CD14-positive monocyte (primary cell): ENCODE measurements around the gene SASH3. TPM values are rescaled to one million over a fixed set of nuclear protein-coding genes. Genes with fewer than 3 reads are reported as not detected.

ENCODE experiments used
- DNase-seq, 3 donors: peaks; one replicate each; pipeline ENCODE4 v3.0.0-alpha.2; 2011 to 2022
- H2AFZ ChIP-seq: 2 replicates; pipeline ENCODE4 v1.6.0; 2012; ENCODE audit warnings: mild to moderate bottlenecking, low read depth, low read length, inconsistent platforms; ENCODE audit not compliant: insufficient read depth, poor library complexity, severe bottlenecking
- H3K27ac ChIP-seq, 2 donors: 1 replicate in 1 of 2; 2 replicates in 1 of 2; pipeline ENCODE4 v1.5.1; 2012 to 2013; ENCODE audit warnings: low read length in 2 of 2, control low read depth in 1 of 2, inconsistent platforms in 1 of 2, low read depth in 1 of 2, mild to moderate bottlenecking in 1 of 2
- H3K27me3 ChIP-seq, 2 donors: one replicate each; pipeline versions ENCODE4 v1.6.0 to v1.6.1; 2011 to 2013; ENCODE audit warnings: low read length in 2 of 2; ENCODE audit not compliant: control insufficient read depth in 2 of 2, insufficient read depth in 2 of 2
- H3K36me3 ChIP-seq, 2 donors: replicated peaks in 1 of 2; 1 replicate in 1 of 2; 2 replicates in 1 of 2; pipeline versions ENCODE4 v1.5.1 to v1.6.1; 2012 to 2013; ENCODE audit warnings: low read length in 2 of 2, control low read depth in 1 of 2, inconsistent platforms in 1 of 2, mild to moderate bottlenecking in 1 of 2; ENCODE audit not compliant: insufficient read depth in 2 of 2, control insufficient read depth in 1 of 2
- H3K4me1 ChIP-seq, 2 donors: 1 replicate in 1 of 2; 2 replicates in 1 of 2; pipeline versions ENCODE4 v1.5.1 to v1.6.1; 2012 to 2013; ENCODE audit warnings: low read length in 2 of 2, control low read depth in 1 of 2, inconsistent platforms in 1 of 2, mild to moderate bottlenecking in 1 of 2, moderate library complexity in 1 of 2; ENCODE audit not compliant: insufficient read depth in 2 of 2, control insufficient read depth in 1 of 2
- H3K4me2 ChIP-seq: replicated peaks from 2 replicates; pipeline ENCODE3; 2012; ENCODE audit warnings: low read length, moderate library complexity, mild to moderate bottlenecking; ENCODE audit not compliant: poor library complexity, severe bottlenecking; ENCODE audit errors: extremely low read depth
- H3K4me3 ChIP-seq, 3 experiments: fragments of 200-600 bp in 1 of 3; sonication (generic) in 1 of 3; replicated peaks in 1 of 3; 1 replicate in 2 of 3; 2 replicates in 1 of 3; pipeline ENCODE4 v1.5.1; 2011 to 2013; ENCODE audit warnings: low read length in 3 of 3, mild to moderate bottlenecking in 3 of 3, control low read depth in 2 of 3, low read depth in 2 of 3, inconsistent platforms in 1 of 3, moderate library complexity in 1 of 3
- H3K79me2 ChIP-seq: 2 replicates; pipeline ENCODE4 v1.6.0; 2012; ENCODE audit warnings: mild to moderate bottlenecking, control low read depth, inconsistent platforms, low read length, moderate library complexity; ENCODE audit not compliant: insufficient read depth
- H3K9ac ChIP-seq: 2 replicates; pipeline ENCODE4 v1.6.0; 2017; ENCODE audit warnings: low read length, mild to moderate bottlenecking; ENCODE audit not compliant: insufficient read depth, poor library complexity, severe bottlenecking
- H3K9me3 ChIP-seq, 2 donors: replicated peaks in 1 of 2; 1 replicate in 1 of 2; 2 replicates in 1 of 2; pipeline versions ENCODE4 v1.5.1 to v1.6.1; 2012 to 2013; ENCODE audit warnings: low read length in 2 of 2, control low read depth in 1 of 2; ENCODE audit not compliant: control insufficient read depth in 1 of 2, insufficient read depth in 1 of 2
- H4K20me1 ChIP-seq: 2 replicates; pipeline ENCODE4 v1.6.0; 2012; ENCODE audit warnings: mild to moderate bottlenecking, low read length, control low read depth, moderate library complexity; ENCODE audit not compliant: insufficient read depth
- H3K27ac Mint-ChIP-seq, 7 donors: one replicate each; pipeline ENCODE4 v1.8.0; 2020; ENCODE audit warnings: mild to moderate bottlenecking in 7 of 7, mixed read lengths in 7 of 7, moderate library complexity in 6 of 7, inconsistent platforms in 2 of 7
- H3K27me3 Mint-ChIP-seq, 3 donors: one replicate each; pipeline ENCODE4 v1.8.0; 2021 to 2022; ENCODE audit warnings: low read depth in 3 of 3, mild to moderate bottlenecking in 3 of 3, mixed read lengths in 3 of 3, moderate library complexity in 3 of 3, inconsistent platforms in 1 of 3
- H3K36me3 Mint-ChIP-seq, 2 donors: one replicate each; pipeline ENCODE4 v1.8.0; 2020; ENCODE audit warnings: mixed read lengths in 2 of 2, inconsistent platforms in 1 of 2, mild to moderate bottlenecking in 1 of 2
- H3K4me1 Mint-ChIP-seq: one replicate; pipeline ENCODE4 v1.8.0; 2020; ENCODE audit warnings: mild to moderate bottlenecking, mixed read lengths
- H3K4me3 Mint-ChIP-seq, 2 donors: one replicate each; pipeline ENCODE4 v1.8.0; 2020; ENCODE audit warnings: mild to moderate bottlenecking in 2 of 2, mixed read lengths in 2 of 2, moderate library complexity in 1 of 2
- H3K9me3 Mint-ChIP-seq, 7 donors: one replicate each; pipeline ENCODE4 v1.8.0; 2020 to 2022; ENCODE audit warnings: mixed read lengths in 7 of 7, mild to moderate bottlenecking in 6 of 7, moderate library complexity in 6 of 7, inconsistent platforms in 2 of 7
- CTCF ChIP-seq: fragments of 200-600 bp; IDR thresholded peaks from one replicate; pipeline ENCODE4 v1.8.0; 2022; ENCODE audit warnings: antibody characterized with exemption, mild to moderate bottlenecking
- WGBS: methylation state at CpG from one replicate; pipeline ENCODE4 v1.1.5; 2013; ENCODE audit warnings: missing lambda C conversion rate; ENCODE audit not compliant: insufficient coverage; 5-methylcytosine and 5-hydroxymethylcytosine counted together
- intact Hi-C, 2 donors: fragments of 100-400 bp; cut with micrococcal nuclease; formaldehyde crosslinking; loops; one replicate each; pipeline versions ENCODE4 v1.15.0 to v1.15.1; 2023
- polyA plus RNA-seq, 3 donors: library from polyadenylated mRNA; depleted of rRNA in 1 of 3; unstranded in 2 of 3; stranded (reverse) in 1 of 3; fragments of 300-500 nt in 2 of 3; fragments of >200 nt in 1 of 3; fragmentation: Illumina TruSeq in 2 of 3; gene quantifications; 1 replicate in 2 of 3; 2 replicates in 1 of 3; pipeline ENCODE4 v1.2.3, GENCODE V29; 2012 to 2021

The SASH3 gene
- polyA plus RNA-seq, 3 donors, result 127 to 272 (median 179) TPM

GRCh38 chrX:129780441-129781105, 824 bp downstream of the SASH3 start:
- H3K4me3 Mint-ChIP-seq, result peak overlapping the region; percentile 95 to 96
- Histone ChIP-seq H3K79me2 (peaks cover 72% of the 10 kb centered on the region), H3K4me2 (peak overlapping the region; percentile 77), H3K9me3 (no peaks in the 10 kb centered on the region), H3K27ac (peak overlapping the region; percentile 83 to 96), H3K9ac (peak overlapping the region; percentile 78), H3K4me1 (peaks cover 77 to 80% of the 10 kb centered on the region in 2 donors), H4K20me1 (peaks cover 31% of the 10 kb centered on the region), H2AFZ (no peak overlapping the region), H3K36me3 (peaks cover 9 to 22% of the 10 kb centered on the region in 2 donors), H3K4me3 (peak overlapping the region; percentile 57 to 97 (median 67)), H3K27me3 (no peaks in the 10 kb centered on the region)
- DNase-seq, result no peak
- H3K27ac Mint-ChIP-seq, result peak overlapping the region; percentile 93 to 99 (median 96)
- WGBS, result no CpG with 5 or more reads among the region's 6 CpGs
- no peak for TF ChIP-seq CTCF
- H3K9me3 Mint-ChIP-seq, result peaks cover 0 to 6% (median 2%) of the 10 kb centered on the region in 7 donors
- peaks cover 0 to 14% (median 0%) of the 10 kb centered on the region in 3 donors for H3K27me3 Mint-ChIP-seq
- H3K36me3 Mint-ChIP-seq, result peaks cover 31 to 44% of the 10 kb centered on the region in 2 donors
- intact Hi-C loops, result loop anchor here in 1 of 2 donors (5.0 kb wide), 1 partner anchor 37 kb away; no protein-coding TSS in a partner anchor
- H3K4me1 Mint-ChIP-seq, result peaks cover 67% of the 10 kb centered on the region

GRCh38 chrX:129781134-129781672, 1.5 kb downstream of the SASH3 start:
- H3K9me3 ChIP-seq, result no peaks in the 10 kb centered on the region
- peaks cover 78% of the 10 kb centered on the region for H3K79me2 ChIP-seq
- no peaks in the 10 kb centered on the region for H3K27me3 ChIP-seq
- intact Hi-C loops, result loop anchor here in 1 of 2 donors (5.0 kb wide), 1 partner anchor 36 kb away; no protein-coding TSS in a partner anchor
- no peak for TF ChIP-seq CTCF
- Mint-ChIP-seq H3K27ac (peak overlapping the region; percentile 93 to 99 (median 96)), H3K9me3 (peaks cover 0 to 6% (median 2%) of the 10 kb centered on the region in 7 donors), H3K36me3 (peaks cover 34 to 45% of the 10 kb centered on the region in 2 donors), H3K27me3 (peaks cover 0 to 13% (median 0%) of the 10 kb centered on the region in 3 donors), H3K4me1 (peaks cover 73% of the 10 kb centered on the region), H3K4me3 (peak overlapping the region; percentile 95 to 96)
- peak overlapping the region; percentile 57 to 97 (median 67) for H3K4me3 ChIP-seq
- H3K9ac ChIP-seq, result peak overlapping the region; percentile 78
- peak overlapping the region; percentile 91 to 96 for H3K27ac ChIP-seq
- no peak overlapping the region for H2AFZ ChIP-seq
- peaks cover 37% of the 10 kb centered on the region for H4K20me1 ChIP-seq
- peak overlapping the region; percentile 77 for H3K4me2 ChIP-seq
- peaks cover 81 to 82% of the 10 kb centered on the region in 2 donors for H3K4me1 ChIP-seq
- no CpG with 5 or more reads among the region's 8 CpGs for WGBS
- H3K36me3 ChIP-seq, result peaks cover 9 to 22% of the 10 kb centered on the region in 2 donors
- peak; percentile 82 to 83 (median 83) for DNase-seq
